ENCODE results near the gene CYCS. TPM values are rescaled to one million over a fixed set of nuclear protein-coding genes. Genes with fewer than 3 reads are reported as not detected.
A peak's percentile ranks its signal among the peaks of the same experiment; 100 is the strongest.

Gene CYCS
- total RNA-seq, 2 experiments from 2014 or later, result 65.2 to 175 TPM

DNA sequence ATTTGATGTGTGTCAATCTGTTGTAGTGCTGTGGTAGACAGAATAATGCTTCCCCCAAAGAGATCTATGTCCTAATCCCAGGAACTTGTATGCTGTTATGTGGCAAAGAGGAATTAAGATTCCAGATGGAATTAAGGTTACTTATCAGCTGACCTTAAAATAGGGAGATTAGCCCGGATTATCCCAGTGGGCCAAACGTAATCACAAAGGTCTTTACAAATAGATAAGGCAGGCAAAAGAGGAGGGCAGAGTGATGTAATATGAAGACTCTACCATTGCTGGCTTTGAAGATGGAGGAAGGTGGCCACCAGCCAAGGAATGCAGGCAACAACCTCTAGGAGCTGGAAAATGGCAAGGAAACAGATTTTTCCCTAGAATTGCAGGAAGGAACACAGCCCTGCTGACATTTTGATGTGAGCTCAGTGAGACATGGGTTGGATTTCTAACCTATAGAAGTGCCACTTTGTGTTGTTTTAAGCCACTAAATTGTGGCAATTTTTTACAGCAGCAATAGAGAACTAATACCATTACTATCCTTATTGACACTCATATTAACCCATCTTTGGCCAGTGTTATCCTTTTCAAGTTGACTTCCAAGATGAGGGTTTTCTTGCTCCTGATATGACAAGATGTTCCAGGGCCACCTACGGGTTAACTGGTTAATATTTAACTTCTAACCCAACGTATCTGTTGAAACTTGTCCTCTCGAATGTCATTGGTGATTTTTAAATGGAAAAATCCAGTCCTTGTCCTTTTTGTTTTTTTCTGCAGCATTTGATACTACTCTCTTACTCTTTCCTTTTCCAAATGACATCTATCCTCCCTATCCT, 29.3 kb downstream of the CYCS start:
- no peak overlapping the region for H3K4me2 ChIP-seq (ENCODE audit: low read length)
- intact Hi-C loops (cut with micrococcal nuclease; ENCODE audit: unreplicated experiment), result loop anchor here (2.0 kb wide), 3 partner anchors 115 to 805 kb away; partner anchors contain the start of gene OSBPL3
- no TSS peak for BruUV-seq (replicated peaks)
- no peaks in the 10 kb centered on the region for H3K9me3 ChIP-seq (ENCODE audit: low read length)
- TF ChIP-seq, protein P1, sequence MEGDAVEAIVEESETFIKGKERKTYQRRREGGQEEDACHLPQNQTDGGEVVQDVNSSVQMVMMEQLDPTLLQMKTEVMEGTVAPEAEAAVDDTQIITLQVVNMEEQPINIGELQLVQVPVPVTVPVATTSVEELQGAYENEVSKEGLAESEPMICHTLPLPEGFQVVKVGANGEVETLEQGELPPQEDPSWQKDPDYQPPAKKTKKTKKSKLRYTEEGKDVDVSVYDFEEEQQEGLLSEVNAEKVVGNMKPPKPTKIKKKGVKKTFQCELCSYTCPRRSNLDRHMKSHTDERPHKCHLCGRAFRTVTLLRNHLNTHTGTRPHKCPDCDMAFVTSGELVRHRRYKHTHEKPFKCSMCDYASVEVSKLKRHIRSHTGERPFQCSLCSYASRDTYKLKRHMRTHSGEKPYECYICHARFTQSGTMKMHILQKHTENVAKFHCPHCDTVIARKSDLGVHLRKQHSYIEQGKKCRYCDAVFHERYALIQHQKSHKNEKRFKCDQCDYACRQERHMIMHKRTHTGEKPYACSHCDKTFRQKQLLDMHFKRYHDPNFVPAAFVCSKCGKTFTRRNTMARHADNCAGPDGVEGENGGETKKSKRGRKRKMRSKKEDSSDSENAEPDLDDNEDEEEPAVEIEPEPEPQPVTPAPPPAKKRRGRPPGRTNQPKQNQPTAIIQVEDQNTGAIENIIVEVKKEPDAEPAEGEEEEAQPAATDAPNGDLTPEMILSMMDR (conservative IDR thresholded peaks at IDR 0.05; ENCODE audit: low read length), result 0 out of 2 replicates have a peak, but pooled peaks have one; percentile 13
- TF ChIP-seq EZH2phosphoT487 (IDR thresholded peaks at IDR 0.05; ENCODE audit: borderline replicate concordance, low read depth, low read length), result no peak
- no peak overlapping the region for H3K27ac ChIP-seq (ENCODE audit: low read depth, low read length, poor library complexity, severe bottlenecking)
- H3K79me2 ChIP-seq (ENCODE audit: insufficient read depth, low read depth, low read length), result no peaks in the 10 kb centered on the region
- H3K4me3 ChIP-seq (ENCODE audit: low read depth, low read length, poor library complexity, severe bottlenecking), result no peak overlapping the region
- H3K36me3 ChIP-seq (ENCODE audit: insufficient read depth, low read length), result no peaks in the 10 kb centered on the region
- peaks cover 32% of the 10 kb centered on the region for H3K4me1 ChIP-seq (ENCODE audit: insufficient read depth, low read length, poor library complexity, severe bottlenecking)
- CTCF ChIA-PET (ENCODE audit: unreplicated experiment), result no interaction called here
- H3K9me2 ChIP-seq (ENCODE audit: insufficient read depth, low read length), result no peaks in the 10 kb centered on the region
- POLR2A ChIA-PET, result interaction anchor here (0.7 kb wide), 1 partner anchor 312 kb away, joined by 4 read pairs; no protein-coding TSS in a partner anchor
- no peaks in the 10 kb centered on the region for H4K20me1 ChIP-seq (ENCODE audit: insufficient read depth, low read length)
- no peak for DNase-seq (ENCODE audit: low spot score)
- no peak overlapping the region for H2AFZ ChIP-seq (ENCODE audit: low read length)

DNA sequence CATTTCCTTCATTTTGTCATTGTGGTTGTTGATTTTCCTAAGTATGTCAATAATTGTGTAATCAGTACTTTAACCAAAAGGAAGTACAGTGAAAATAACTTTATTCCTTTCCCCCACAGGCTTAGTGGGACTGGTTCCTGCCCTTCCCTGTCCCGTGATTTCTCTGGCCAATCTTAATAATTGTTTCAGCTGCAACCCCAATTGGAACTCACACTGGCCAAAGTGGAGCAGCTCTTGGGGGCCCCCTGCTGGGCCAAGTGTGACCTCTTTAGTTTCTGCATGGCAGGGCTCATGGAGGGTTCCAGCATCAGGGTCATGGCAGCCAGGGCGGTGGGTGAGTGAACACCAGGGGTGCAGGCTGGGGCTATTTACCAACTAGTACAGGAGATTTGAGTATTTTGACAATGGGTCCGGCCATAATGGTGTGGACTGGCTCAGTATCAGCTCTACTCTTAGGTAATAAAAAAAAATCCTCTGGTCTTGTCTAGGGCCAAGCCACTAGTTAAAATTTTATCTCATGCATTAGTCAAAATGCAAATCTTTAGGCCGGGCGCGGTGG, 31.7 kb downstream of the CYCS start:
- H3K4me2 ChIP-seq (ENCODE audit: low read length), result peak overlapping the region; percentile 15
- ChIA-PET CTCF (ENCODE audit: unreplicated experiment) (interaction anchor here (1.0 to 1.4 kb wide), 4 partner anchors 11 to 281 kb away, joined by 3 to 5 read pairs (median 3); no protein-coding TSS in a partner anchor), POLR2A (interaction anchor here (0.8 to 1.6 kb wide), 3 partner anchors 25 to 379 kb away, joined by 3 to 5 read pairs (median 3); no protein-coding TSS in a partner anchor)
- no peaks in the 10 kb centered on the region for H3K79me2 ChIP-seq (ENCODE audit: insufficient read depth, low read depth, low read length)
- no peaks in the 10 kb centered on the region for H3K9me2 ChIP-seq (ENCODE audit: insufficient read depth, low read length)
- peaks cover 41% of the 10 kb centered on the region for H3K4me1 ChIP-seq (ENCODE audit: insufficient read depth, low read length, poor library complexity, severe bottlenecking)
- no peak for TF ChIP-seq EZH2phosphoT487 (IDR thresholded peaks at IDR 0.05; ENCODE audit: borderline replicate concordance, low read depth, low read length)
- TF ChIP-seq, protein P1 (conservative IDR thresholded peaks at IDR 0.05; ENCODE audit: low read length), result peak; percentile 97
- intact Hi-C loops (cut with micrococcal nuclease; ENCODE audit: unreplicated experiment), result loop anchor here (1.0 to 5.0 kb wide), 3 partner anchors 23 to 686 kb away; no protein-coding TSS in a partner anchor
- H3K9me3 ChIP-seq (ENCODE audit: low read length), result no peaks in the 10 kb centered on the region
- H3K27ac ChIP-seq (ENCODE audit: low read depth, low read length, poor library complexity, severe bottlenecking), result no peak overlapping the region
- no TSS peak for BruUV-seq (replicated peaks)
- peak overlapping the region; percentile 44; the same call in 1 of the 2 replicates for H2AFZ ChIP-seq (ENCODE audit: low read length)
- peak; percentile 86 for DNase-seq (ENCODE audit: low spot score)
- no peaks in the 10 kb centered on the region for H3K36me3 ChIP-seq (ENCODE audit: insufficient read depth, low read length)
- no peak overlapping the region for H3K4me3 ChIP-seq (ENCODE audit: low read depth, low read length, poor library complexity, severe bottlenecking)
- H4K20me1 ChIP-seq (ENCODE audit: insufficient read depth, low read length), result no peaks in the 10 kb centered on the region
